ENCODE data around the gene BBLN.
"Not testable (repeated sequence)": the region's sequence is repeated elsewhere in the genome, so short reads cannot be mapped to it uniquely, and the experiment has no call there.

GRCh38 chr9:128130651-128131050, 29.4 kb upstream of the BBLN start:
- TF ChIP-seq SUZ12 (IDR thresholded peaks at IDR 0.05; ENCODE audit: extremely low read depth, insufficient read depth, insufficient read length); YY1 (IDR thresholded peaks at IDR 0.05; ENCODE audit: insufficient read depth, insufficient read length); ZNF274 (IDR thresholded peaks at IDR 0.05; ENCODE audit: low read depth, low read length): not testable (repeated sequence)
